ENCODE data around the gene GAGE10.
"Not testable (repeated sequence)": the region's sequence is repeated elsewhere in the genome, so short reads cannot be mapped to it uniquely, and the experiment has no call there.

The GAGE10 gene

GRCh38 chrX:49344496-49345175 is 41.2 kb downstream of the GAGE10 start:
- H3K9me3 ChIP-seq (ENCODE audit: control insufficient read depth, insufficient read depth, low read length); H3K4me1 ChIP-seq (ENCODE audit: control insufficient read depth, insufficient read depth, low read length); H3K4me3 ChIP-seq (ENCODE audit: low read depth, low read length); H3K27me3 ChIP-seq (ENCODE audit: control insufficient read depth, insufficient read depth, low read length); H3K9ac ChIP-seq (ENCODE audit: low read depth, low read length); H3K36me3 ChIP-seq (ENCODE audit: control insufficient read depth, insufficient read depth, low read length): not testable (repeated sequence)

DNA sequence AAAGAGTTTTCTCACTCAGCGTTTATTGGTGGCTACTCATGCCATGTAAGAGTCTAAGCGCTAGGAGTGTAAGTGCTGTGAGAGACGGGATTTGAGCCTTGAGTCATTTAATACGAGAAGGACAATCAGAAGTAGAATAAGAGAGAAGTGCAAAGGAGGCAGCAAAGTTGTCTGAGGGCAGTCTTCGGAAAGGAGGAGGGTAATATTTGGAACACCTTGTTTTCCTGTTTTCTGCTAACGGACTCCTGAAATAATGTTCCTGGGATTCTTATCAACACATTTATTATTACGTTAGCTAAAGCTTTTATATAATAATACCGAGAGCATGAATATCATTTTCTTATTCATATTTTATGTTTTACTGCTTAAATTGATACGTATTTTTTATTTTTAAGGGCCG is 42.0 kb downstream of the GAGE10 start:
- not testable (repeated sequence) for H3K36me3 ChIP-seq (ENCODE audit: control insufficient read depth, insufficient read depth, low read length); H3K9me3 ChIP-seq (ENCODE audit: control insufficient read depth, insufficient read depth, low read length); H3K27me3 ChIP-seq (ENCODE audit: control insufficient read depth, insufficient read depth, low read length); H3K4me3 ChIP-seq (ENCODE audit: low read depth, low read length); H3K9ac ChIP-seq (ENCODE audit: low read depth, low read length); H3K4me1 ChIP-seq (ENCODE audit: control insufficient read depth, insufficient read depth, low read length)

GRCh38 chrX:49346150-49346549 is 42.7 kb downstream of the GAGE10 start:
- H3K36me3 ChIP-seq (ENCODE audit: control insufficient read depth, insufficient read depth, low read length); H3K9me3 ChIP-seq (ENCODE audit: control insufficient read depth, insufficient read depth, low read length); H3K4me1 ChIP-seq (ENCODE audit: control insufficient read depth, insufficient read depth, low read length); H3K9ac ChIP-seq (ENCODE audit: low read depth, low read length); H3K4me3 ChIP-seq (ENCODE audit: low read depth, low read length); H3K27me3 ChIP-seq (ENCODE audit: control insufficient read depth, insufficient read depth, low read length): not testable (repeated sequence)
